HG03175 (cell line): ENCODE data around the gene DPP7.
A peak's percentile ranks its signal among the peaks of the same experiment; 100 is the strongest.

Source experiments
- ATAC-seq: cut with Tn5 transposase; IDR thresholded peaks from one replicate; pipeline ENCODE4 v1.9.1; 2021; ENCODE audit warnings: mild to moderate bottlenecking, moderate library complexity; ENCODE audit not compliant: unreplicated experiment

Gene DPP7

GRCh38 chr9:137114613-137115393, at the start of gene DPP7:
Gene DPP7 (minus strand): TSS chr9:137114733. CDS start chr9:137114713, 20 bp downstream.
- peak; percentile 77 for ATAC-seq

GRCh38 chr9:137163805-137164204, 49.3 kb upstream of the DPP7 start:
- no peak for ATAC-seq

GRCh38 chr9:137163365-137163715, 48.8 kb upstream of the DPP7 start:
- no peak for ATAC-seq

- no peak for ATAC-seq
Observed at GRCh38 chr9:137162505-137163364, 48.2 kb upstream of the DPP7 start.

GRCh38 chr9:137161558-137162486, 47.3 kb upstream of the DPP7 start:
- no peak for ATAC-seq

- ATAC-seq = no peak
Observed at GRCh38 chr9:137160716-137161557, 46.4 kb upstream of the DPP7 start.

- ATAC-seq = no peak
Observed at GRCh38 chr9:137160054-137160425, 45.5 kb upstream of the DPP7 start.

GRCh38 chr9:137159105-137160053, 44.8 kb upstream of the DPP7 start:
- no peak for ATAC-seq

- no peak for ATAC-seq
Observed at GRCh38 chr9:137158625-137159024, 44.1 kb upstream of the DPP7 start.

GRCh38 chr9:137157618-137158415, 43.3 kb upstream of the DPP7 start:
- ATAC-seq = no peak

- no peak for ATAC-seq
Observed at GRCh38 chr9:137156567-137157375, 42.2 kb upstream of the DPP7 start.

- ATAC-seq = no peak
Observed at GRCh38 chr9:137152844-137153405, 38.4 kb upstream of the DPP7 start.

GRCh38 chr9:137150617-137151457, 36.3 kb upstream of the DPP7 start:
- ATAC-seq = peak; percentile 44

- peak; percentile 27 for ATAC-seq
Observed at GRCh38 chr9:137149942-137150616, 35.5 kb upstream of the DPP7 start.

GRCh38 chr9:137149363-137149762, 34.8 kb upstream of the DPP7 start:
- no peak for ATAC-seq

GRCh38 chr9:137148661-137149060, 34.1 kb upstream of the DPP7 start:
- no peak for ATAC-seq
